Erythroblast (primary cell): ENCODE measurements around the gene AOX1.

ENCODE experiments used
- GATA1 ChIP-seq: IDR thresholded peaks from 2 replicates; pipeline ENCODE4 v1.6.1; 2011; ENCODE audit warnings: low read depth, mild to moderate bottlenecking, control low read depth, low read length, moderate library complexity
- POLR2A ChIP-seq: IDR thresholded peaks from 2 replicates; pipeline ENCODE4 v1.6.1; 2011; ENCODE audit warnings: mild to moderate bottlenecking, low read length

DNA sequence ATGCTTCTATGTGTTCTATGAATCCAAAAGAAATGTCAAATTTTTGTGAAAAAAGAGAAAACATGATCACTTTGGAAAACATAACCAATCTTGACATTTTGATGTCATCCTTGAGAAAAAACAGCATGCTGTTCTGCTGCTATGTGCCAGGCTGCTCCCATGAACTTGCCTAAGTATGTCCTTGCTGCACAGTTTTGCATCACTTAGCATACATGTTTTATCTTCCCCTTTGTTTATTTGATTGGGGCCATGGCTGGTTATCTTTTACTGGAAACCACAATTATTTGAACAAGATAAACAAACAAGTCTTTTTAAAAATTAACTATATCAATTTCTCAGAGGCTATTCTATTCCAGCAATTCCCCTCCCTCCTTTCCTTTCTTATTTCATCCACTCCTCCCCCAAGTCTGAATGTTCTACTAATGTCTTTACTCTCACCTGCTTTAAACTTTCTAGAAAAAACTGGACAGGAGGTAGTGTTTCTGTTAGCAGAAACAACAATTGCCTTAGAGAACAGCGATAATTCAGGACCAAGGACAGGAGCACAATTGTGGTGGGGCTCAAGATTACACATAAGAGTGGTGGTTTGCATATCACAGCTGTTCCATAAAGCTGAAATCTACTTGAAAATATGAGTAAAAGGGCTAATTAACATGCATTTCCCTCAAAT is 6.7 kb downstream of the AOX1 start:
- TF ChIP-seq POLR2A (no peak), GATA1 (no peak)
